ENCODE results near the gene MPHOSPH8. TPM values are rescaled to one million over a fixed set of nuclear protein-coding genes. Genes with fewer than 3 reads are reported as not detected.

MPHOSPH8 gene
- total RNA-seq, 4 donors from 2014 or later, result 21.4 to 42.2 (median 26.9) TPM

GRCh38 chr13:19592657-19593180, 40.7 kb upstream of the MPHOSPH8 start:
- no peak for ATAC-seq (ENCODE audit: low FRiP score)
- no peak for TF ChIP-seq CTCF (IDR thresholded peaks at IDR 0.05)
- no peak for DNase-seq (ENCODE audit: low spot score)

- ATAC-seq (ENCODE audit: low FRiP score), result no peak
- DNase-seq (ENCODE audit: low spot score), result no peak
- TF ChIP-seq CTCF (IDR thresholded peaks at IDR 0.05), result no peak
Measured at GRCh38 chr13:19596086-19596485, 37.4 kb upstream of the MPHOSPH8 start.

- DNase-seq (ENCODE audit: low spot score) (no peak), ATAC-seq (ENCODE audit: low FRiP score) (no peak)
- no peak for TF ChIP-seq CTCF (IDR thresholded peaks at IDR 0.05)
Measured at GRCh38 chr13:19596960-19597361, 36.5 kb upstream of the MPHOSPH8 start.

- no peak for DNase-seq (ENCODE audit: low spot score)
- no peak for TF ChIP-seq CTCF (IDR thresholded peaks at IDR 0.05)
- ATAC-seq (ENCODE audit: low FRiP score), result no peak
Measured at GRCh38 chr13:19597523-19597922, 35.9 kb upstream of the MPHOSPH8 start.

GRCh38 chr13:19601749-19602725, 31.4 kb upstream of the MPHOSPH8 start:
- no peak for TF ChIP-seq CTCF (IDR thresholded peaks at IDR 0.05)
- ATAC-seq (ENCODE audit: low FRiP score) (peak; percentile 81), DNase-seq (ENCODE audit: low spot score) (no peak)

- ATAC-seq (ENCODE audit: low FRiP score), result no peak
- no peak for TF ChIP-seq CTCF (IDR thresholded peaks at IDR 0.05)
Measured at GRCh38 chr13:19604306-19604705, 29.2 kb upstream of the MPHOSPH8 start.

More at GRCh38 chr13:19604306-19604705, 29.2 kb upstream of the MPHOSPH8 start:
- DNase-seq (ENCODE audit: low spot score), result no peak

All from omental fat pad (tissue), 4 donors.